ENCODE data around the gene NLRC5. TPM values are rescaled to one million over a fixed set of nuclear protein-coding genes. Genes with fewer than 3 reads are reported as not detected.

The NLRC5 gene
- total RNA-seq, 1 experiment from 2014 or later: 1.6 TPM

DNA sequence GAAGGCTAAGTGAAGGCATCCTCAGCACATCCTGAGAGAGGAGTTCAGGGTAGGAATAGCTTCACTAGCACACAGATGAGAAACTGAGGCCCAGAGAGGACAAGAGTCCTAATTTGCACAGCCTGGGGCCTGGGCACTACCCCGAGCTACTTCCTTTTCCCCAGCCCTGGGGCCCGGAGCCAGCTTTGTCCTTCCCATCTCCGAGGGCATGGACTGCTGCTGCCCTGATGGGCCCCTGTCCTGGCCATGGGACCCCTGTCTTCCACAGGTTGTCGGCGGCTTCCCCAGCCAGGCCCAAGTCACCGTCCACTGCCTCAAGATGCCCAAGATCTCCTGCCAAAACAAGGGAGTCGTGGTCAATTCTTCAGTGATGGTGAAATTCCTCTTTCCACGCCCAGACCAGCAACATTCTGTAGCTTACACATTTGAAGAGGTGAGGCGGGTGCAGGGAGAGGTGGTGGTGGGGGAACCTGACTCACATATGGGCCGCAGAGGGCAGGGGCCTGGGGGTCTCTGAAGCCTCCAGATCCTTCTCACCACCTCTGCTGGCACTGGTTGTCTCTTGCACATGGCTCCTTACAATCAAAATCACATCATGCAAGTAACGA lies 11.4 kb upstream of the NLRC5 start:
- TF ChIP-seq, protein P1, sequence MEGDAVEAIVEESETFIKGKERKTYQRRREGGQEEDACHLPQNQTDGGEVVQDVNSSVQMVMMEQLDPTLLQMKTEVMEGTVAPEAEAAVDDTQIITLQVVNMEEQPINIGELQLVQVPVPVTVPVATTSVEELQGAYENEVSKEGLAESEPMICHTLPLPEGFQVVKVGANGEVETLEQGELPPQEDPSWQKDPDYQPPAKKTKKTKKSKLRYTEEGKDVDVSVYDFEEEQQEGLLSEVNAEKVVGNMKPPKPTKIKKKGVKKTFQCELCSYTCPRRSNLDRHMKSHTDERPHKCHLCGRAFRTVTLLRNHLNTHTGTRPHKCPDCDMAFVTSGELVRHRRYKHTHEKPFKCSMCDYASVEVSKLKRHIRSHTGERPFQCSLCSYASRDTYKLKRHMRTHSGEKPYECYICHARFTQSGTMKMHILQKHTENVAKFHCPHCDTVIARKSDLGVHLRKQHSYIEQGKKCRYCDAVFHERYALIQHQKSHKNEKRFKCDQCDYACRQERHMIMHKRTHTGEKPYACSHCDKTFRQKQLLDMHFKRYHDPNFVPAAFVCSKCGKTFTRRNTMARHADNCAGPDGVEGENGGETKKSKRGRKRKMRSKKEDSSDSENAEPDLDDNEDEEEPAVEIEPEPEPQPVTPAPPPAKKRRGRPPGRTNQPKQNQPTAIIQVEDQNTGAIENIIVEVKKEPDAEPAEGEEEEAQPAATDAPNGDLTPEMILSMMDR (IDR thresholded peaks at IDR 0.05; ENCODE audit: insufficient read depth in 1 of 2, low read depth in 1 of 2, low read length in 1 of 2, severe bottlenecking in 1 of 2, unreplicated experiment in 1 of 2): no peak
- H3K4me3 ChIP-seq (ENCODE audit: low read depth, low read length): no peak overlapping the region
- no peaks in the 10 kb centered on the region; the same call in 1 of the 2 replicates for H3K9me3 ChIP-seq
- no peak for DNase-seq
- BruUV-seq (replicated peaks): no TSS peak
- POLR2A ChIA-PET: no interaction called here
- no peaks in the 10 kb centered on the region for H3K27me3 ChIP-seq (replicated peaks; ENCODE audit: control insufficient read depth, insufficient read depth, low read length)
- Mint-ChIP-seq H3K9me3 (ENCODE audit: unreplicated experiment) (no peaks in the 10 kb centered on the region), H3K27me3 (ENCODE audit: insufficient read depth, unreplicated experiment) (no peaks in the 10 kb centered on the region), H3K27ac (ENCODE audit: unreplicated experiment) (no peak overlapping the region), H3K36me3 (ENCODE audit: insufficient read depth, unreplicated experiment) (no peaks in the 10 kb centered on the region), H3K4me1 (ENCODE audit: low read depth, unreplicated experiment) (peaks cover 6% of the 10 kb centered on the region), H3K4me3 (ENCODE audit: unreplicated experiment) (no peak overlapping the region)
- peaks cover 9% of the 10 kb centered on the region; the same call in 1 of the 2 replicates for H3K4me1 ChIP-seq
- CTCF ChIA-PET: no interaction called here
- intact Hi-C loops (cut with micrococcal nuclease; ENCODE audit: unreplicated experiment): no loop called here
- no peaks in the 10 kb centered on the region for H3K36me3 ChIP-seq (ENCODE audit: control insufficient read depth, insufficient read depth, low read length)

DNA sequence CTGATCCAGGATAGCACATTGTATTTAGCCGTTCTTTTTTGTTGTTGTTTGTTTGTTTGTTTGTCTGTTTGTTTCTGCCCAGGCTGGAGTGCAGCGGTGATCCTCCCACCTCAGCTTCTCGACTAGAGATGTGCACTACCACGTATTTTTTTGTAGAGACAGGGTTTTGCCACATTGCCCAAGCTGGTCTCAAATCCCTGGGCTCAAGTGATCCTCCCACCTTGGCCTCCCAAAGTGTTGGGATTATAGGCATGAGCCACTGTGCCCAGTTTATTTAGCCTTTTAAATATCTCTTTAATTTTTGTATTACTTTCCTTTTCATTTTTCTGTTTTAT lies 9.2 kb upstream of the NLRC5 start:
- TF ChIP-seq, protein P1 (IDR thresholded peaks at IDR 0.05; ENCODE audit: insufficient read depth in 1 of 2, low read depth in 1 of 2, low read length in 1 of 2, severe bottlenecking in 1 of 2, unreplicated experiment in 1 of 2): no peak
- ChIA-PET CTCF (no interaction called here), POLR2A (no interaction called here)
- Histone ChIP-seq H3K9me3 (no peaks in the 10 kb centered on the region; the same call in 1 of the 2 replicates), H3K36me3 (ENCODE audit: control insufficient read depth, insufficient read depth, low read length) (no peaks in the 10 kb centered on the region), H3K27me3 (replicated peaks; ENCODE audit: control insufficient read depth, insufficient read depth, low read length) (no peaks in the 10 kb centered on the region), H3K4me1 (peaks cover 14% of the 10 kb centered on the region), H3K4me3 (ENCODE audit: low read depth, low read length) (no peak overlapping the region)
- no TSS peak for BruUV-seq (replicated peaks)
- intact Hi-C loops (cut with micrococcal nuclease; ENCODE audit: unreplicated experiment): no loop called here
- H3K4me3 Mint-ChIP-seq (ENCODE audit: unreplicated experiment): no peak overlapping the region
- H3K36me3 Mint-ChIP-seq (ENCODE audit: insufficient read depth, unreplicated experiment): no peaks in the 10 kb centered on the region
- H3K9me3 Mint-ChIP-seq (ENCODE audit: unreplicated experiment): no peaks in the 10 kb centered on the region
- H3K4me1 Mint-ChIP-seq (ENCODE audit: low read depth, unreplicated experiment): peaks cover 8% of the 10 kb centered on the region
- no peaks in the 10 kb centered on the region for H3K27me3 Mint-ChIP-seq (ENCODE audit: insufficient read depth, unreplicated experiment)
- H3K27ac Mint-ChIP-seq (ENCODE audit: unreplicated experiment): no peak overlapping the region
- no peak for DNase-seq

DNA sequence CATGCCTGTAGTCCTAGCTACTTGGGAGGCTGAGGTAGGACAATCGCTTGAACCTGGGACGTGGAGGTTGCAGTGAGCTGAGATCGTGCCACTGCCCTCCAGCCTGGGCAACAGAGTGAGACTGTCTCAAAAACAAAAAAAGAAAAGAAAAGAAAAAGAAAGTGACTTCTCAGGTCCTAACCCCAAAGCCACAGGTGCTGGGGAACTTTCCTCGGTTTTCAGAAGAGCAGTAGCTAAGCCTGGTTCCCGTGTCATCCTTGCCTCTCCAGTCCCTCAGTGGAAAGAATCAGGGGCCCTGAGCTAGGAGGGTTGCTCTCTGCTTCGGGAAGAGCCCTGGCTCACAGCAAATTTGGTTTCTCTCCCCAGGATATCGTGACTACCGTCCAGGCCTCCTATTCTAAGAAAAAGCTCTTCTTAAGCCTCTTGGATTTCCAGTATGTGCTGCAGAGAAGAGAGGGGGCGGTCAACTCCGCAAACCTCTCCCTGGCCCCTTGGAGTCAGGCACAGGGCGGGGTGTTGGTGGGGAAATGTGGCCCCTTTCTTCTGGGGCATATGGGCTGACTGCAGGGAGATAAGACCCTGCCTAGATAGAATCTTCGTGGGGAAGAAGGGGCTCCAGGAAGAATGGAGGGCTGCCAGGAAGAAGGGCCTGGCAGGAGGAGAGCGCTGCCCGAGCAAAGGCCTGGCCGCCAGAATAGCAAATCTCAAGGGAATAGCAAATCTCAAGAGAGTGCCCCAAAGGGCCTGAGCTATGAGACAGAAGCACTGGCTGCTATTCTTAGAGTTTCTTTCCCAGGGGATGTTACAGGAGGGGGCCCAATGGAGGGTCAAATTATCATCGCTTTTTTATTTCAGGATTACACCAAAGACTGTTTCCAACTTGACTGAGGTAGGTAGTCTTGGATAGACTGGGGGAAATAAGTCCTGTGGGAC lies 8.3 kb upstream of the NLRC5 start:
- Histone ChIP-seq H3K4me1 (peaks cover 14% of the 10 kb centered on the region), H3K27me3 (replicated peaks; ENCODE audit: control insufficient read depth, insufficient read depth, low read length) (no peaks in the 10 kb centered on the region), H3K9me3 (no peaks in the 10 kb centered on the region; the same call in 1 of the 2 replicates), H3K36me3 (ENCODE audit: control insufficient read depth, insufficient read depth, low read length) (no peaks in the 10 kb centered on the region), H3K4me3 (ENCODE audit: low read depth, low read length) (no peak overlapping the region)
- TF ChIP-seq, protein P1 (IDR thresholded peaks at IDR 0.05; ENCODE audit: insufficient read depth in 1 of 2, low read depth in 1 of 2, low read length in 1 of 2, severe bottlenecking in 1 of 2, unreplicated experiment in 1 of 2): no peak
- CTCF ChIA-PET: no interaction called here
- peaks cover 8% of the 10 kb centered on the region for H3K4me1 Mint-ChIP-seq (ENCODE audit: low read depth, unreplicated experiment)
- no peak overlapping the region for H3K27ac Mint-ChIP-seq (ENCODE audit: unreplicated experiment)
- BruUV-seq (replicated peaks): no TSS peak
- H3K4me3 Mint-ChIP-seq (ENCODE audit: unreplicated experiment): no peak overlapping the region
- POLR2A ChIA-PET: no interaction called here
- no peaks in the 10 kb centered on the region for H3K36me3 Mint-ChIP-seq (ENCODE audit: insufficient read depth, unreplicated experiment)
- H3K27me3 Mint-ChIP-seq (ENCODE audit: insufficient read depth, unreplicated experiment): no peaks in the 10 kb centered on the region
- no peak for DNase-seq
- no peaks in the 10 kb centered on the region for H3K9me3 Mint-ChIP-seq (ENCODE audit: unreplicated experiment)
- intact Hi-C loops (cut with micrococcal nuclease; ENCODE audit: unreplicated experiment): no loop called here
